GM18502 (cell line): ENCODE measurements around the gene NRIP1.

ENCODE experiments used
- ATAC-seq: cut with Tn5 transposase; IDR thresholded peaks from one replicate; pipeline ENCODE4 v1.9.1; 2021; ENCODE audit warnings: mild to moderate bottlenecking; ENCODE audit not compliant: unreplicated experiment, poor library complexity

NRIP1 gene

DNA sequence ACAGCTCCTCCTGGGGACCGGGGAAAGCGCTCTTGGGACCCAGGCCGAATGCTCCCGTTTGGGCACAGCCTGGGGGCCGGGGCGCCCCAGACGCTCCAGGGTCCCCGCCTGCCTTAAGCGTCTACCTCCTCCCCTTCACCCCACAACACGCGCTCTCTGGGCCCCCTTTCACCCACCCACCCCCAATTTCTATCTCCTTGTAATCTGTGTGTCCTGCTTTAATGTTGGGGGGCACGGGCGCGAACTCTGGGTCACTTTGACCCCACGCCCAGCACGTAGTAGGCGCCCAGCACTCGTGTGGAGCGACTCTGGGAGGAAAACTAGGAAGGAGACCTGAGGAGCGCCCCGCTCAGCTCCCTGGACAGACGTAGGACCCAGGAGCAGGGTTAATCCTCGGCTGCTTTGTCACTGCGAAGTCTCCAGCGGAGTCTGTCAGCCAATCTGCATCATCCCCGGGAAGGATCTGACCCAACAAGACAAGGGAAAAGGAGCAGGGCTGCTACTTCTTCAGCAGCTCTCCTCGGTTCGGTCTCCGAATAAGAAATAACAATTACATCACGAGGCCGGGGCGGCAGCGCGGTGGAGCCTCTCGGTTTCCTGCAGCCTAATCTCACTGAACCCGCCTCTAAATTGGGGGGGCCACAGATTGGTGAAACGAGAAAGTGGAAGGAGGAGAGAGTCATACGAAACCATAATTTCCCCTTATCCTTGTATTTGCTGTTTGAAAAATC is 757 bp upstream of the NRIP1 start:
- peak; percentile 30 for ATAC-seq

DNA sequence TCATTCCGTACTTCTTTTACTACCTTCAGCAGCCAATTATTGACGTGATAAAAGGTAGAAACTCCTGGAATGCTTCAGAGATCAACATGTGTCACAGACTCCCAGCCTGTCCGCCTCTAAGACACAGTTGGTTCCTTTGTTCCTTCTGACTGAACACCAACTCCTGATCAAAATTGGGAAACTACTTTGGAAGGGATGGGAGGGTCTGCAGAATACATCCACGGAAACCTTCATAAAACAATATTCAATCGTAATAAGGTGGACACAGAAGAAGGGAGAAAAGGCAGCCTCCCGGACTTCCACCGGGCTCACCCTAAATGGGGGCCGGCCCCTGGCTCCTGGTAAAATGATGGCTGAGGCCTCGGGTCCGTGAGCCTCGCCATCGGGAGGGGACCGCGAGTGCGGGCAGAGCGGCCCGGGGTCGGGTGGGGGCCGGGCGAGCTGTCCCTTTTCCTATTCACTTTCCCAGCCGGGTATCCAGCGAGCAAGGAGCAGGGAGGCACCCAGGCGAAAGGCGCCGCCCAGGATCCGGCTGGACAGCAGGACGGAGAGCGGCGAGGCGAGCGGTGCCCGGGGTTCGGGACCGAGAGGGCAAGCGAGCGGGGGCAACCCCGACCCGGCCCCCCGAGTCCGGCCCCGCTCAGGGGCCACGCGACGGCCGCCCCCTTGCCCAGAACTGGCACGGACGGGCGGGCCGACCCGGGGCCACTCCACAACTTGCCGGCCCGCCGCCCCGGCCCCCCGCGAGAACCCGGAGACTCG is 805 bp downstream of the NRIP1 start:
- peak; percentile 8 for ATAC-seq

DNA sequence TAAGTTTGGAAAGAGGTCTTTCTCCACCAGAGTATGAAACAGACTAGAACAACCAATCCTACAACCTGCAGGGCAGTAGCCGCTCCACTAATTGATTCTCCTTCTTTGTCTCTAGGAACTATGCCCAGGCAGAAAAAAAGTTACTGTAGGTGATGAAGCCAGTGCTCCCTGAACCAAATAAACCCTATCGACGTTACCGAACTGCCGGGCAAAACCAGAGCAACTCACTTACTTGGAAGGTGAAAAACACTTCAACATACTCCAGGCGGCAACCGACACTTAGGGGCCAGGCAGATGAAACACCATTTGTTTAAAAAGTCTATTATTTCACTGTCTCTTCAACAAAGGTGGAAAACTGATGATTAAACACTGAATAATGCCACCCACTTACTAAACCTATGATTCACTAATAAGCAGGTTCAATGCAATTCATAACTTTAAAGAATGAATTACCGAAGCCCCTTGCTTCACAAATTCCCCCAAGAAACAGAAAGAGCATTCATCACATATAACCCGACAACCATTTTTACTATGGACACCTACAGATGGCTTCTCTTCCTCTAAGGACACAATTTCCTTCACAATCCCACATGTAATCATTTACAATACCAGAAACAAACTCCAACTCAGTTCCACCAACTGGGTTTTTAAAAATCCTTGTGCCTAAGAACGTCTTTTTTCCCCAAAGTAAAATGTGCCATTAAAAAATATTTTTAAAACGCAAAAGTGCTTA is 1.6 kb downstream of the NRIP1 start:
- no peak for ATAC-seq

DNA sequence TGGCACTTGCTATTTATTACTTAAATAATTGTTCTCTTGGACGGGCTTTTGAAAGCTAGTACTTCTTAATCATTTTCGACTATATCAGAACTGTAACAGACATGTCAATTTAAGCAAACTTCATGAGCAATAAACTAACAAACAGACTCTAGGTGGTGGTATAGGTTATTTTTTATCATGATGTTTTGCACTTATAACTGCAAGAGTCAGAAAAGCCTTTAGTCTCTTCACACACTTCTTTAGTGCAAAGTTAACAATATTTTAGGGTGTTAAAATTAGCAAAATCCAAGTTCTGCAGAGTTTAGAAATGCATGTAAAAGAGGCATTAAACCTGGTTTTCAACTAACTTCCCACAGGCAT is 2.2 kb downstream of the NRIP1 start:
- ATAC-seq = no peak

DNA sequence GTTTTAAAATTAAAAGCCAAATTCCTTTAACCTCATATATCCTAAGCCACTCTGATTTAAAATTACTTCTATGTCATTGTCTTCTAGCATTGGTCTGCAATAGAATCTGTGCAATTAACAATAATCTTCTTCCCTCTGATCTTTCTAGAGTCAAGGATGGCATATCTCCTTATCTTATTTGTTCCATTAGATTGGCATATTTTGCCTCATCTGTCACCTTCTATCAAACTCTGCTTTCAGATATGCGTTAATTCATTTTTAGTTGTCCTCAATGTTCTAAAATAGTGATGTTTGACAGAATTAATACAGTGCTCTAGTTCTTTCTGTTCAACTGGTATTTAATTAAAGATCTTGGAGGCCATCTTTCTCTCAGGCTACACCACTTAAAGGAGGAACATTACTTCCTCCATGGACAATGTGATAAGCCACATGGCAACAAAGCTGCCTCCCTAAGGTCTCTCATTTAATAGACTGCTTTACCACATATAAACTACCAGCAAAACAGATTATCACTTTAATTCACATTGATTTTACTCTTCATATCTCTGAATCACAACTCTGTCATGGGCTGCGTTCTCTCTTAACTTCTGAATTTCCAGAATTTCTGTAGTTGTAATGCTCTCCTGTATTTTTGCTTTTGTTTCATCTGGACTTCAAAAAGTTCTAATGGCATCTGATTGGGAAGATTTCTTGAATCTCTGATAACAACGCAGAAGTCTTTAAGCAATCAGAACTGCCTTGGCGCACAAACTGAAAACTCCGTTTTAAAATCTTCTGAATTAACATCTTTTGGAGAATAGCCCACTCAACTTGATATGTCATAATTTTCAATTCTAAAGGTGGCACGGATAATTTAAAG is 2.8 kb downstream of the NRIP1 start:
- ATAC-seq = no peak

DNA sequence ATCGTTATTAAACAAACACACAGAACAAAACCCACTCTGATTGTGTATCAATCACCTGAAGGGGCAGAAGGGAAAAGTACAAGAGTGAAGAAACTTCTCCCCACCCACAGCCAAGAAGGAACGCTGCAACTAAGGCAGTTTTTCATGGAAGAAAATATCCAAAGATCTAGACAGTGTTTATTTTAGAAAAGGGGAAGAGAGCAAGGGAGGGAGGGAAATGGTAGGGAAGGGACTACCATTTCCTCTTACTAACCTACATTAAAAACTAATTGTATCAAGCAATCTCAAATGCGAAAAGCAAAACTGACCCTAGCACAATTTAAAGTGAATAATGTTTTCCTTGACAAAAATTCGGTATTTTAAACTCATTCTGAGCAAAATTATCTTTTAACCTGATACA is 3.5 kb downstream of the NRIP1 start:
- ATAC-seq = no peak

DNA sequence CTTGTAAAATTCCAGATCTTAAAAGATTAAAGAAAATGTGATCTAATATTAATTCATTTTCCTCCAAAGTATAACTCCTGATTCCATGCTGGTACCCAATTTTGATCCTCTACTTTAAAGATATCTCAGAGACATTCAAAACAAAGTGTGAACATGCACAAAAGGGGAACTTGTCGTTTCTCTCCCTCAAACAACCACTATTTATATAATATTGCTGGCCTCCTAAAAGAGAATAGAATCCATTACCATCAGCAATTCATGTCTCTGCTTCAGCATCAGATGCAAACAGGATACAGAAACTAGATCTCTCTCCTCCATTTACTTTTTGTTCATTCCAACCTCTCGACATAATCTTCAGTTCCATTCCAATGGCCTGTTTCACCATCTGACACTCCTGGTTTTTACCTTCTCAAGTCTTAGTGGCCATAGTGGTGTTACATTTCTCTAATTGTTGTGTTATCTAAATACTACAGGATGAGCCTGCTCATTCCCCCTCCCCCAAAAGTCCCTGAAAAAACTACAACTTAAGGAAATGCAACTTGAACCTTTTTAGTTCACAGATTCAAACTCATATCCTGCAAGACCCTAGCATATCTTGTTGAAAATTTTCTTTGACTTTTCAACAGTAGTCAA is 4.1 kb downstream of the NRIP1 start:
- no peak for ATAC-seq

DNA sequence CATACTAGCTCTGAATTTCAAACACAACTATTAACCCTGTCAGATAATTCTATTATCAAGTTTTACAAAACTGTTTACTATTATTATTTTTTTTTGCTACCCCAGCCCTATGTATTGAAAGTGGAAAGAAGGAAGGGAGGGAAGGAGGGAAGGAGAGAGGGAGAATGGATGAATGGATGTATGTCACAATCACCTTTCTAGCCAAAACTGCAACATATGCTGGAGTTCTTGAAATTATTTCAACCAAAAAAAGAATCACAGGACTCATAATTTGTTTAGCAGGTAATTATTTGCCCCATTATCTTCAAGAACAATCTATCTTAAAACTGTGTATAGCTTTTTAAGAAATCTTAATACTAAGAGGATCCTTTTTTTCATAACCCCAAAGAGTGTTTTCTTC is 5.4 kb downstream of the NRIP1 start:
- no peak for ATAC-seq

DNA sequence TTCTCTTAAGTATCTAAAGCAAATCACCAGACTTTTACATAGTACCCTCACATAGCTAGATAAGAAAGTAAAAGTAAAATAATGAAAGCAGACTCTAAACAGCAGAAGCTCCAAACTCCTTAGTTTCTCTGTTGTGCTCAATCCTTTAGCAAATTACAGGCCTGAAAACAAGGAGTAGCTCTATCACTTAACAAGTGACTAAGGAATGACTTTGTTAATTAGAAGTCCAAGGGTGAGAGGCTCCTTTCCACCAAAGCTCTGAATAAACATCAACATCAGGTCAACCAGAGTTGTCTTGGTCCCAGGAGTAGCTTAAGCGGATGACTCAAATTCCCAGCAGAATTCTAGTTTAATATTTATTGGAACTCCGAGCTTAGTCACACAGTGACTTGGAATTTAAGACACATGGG is 5.9 kb downstream of the NRIP1 start:
- ATAC-seq = no peak

DNA sequence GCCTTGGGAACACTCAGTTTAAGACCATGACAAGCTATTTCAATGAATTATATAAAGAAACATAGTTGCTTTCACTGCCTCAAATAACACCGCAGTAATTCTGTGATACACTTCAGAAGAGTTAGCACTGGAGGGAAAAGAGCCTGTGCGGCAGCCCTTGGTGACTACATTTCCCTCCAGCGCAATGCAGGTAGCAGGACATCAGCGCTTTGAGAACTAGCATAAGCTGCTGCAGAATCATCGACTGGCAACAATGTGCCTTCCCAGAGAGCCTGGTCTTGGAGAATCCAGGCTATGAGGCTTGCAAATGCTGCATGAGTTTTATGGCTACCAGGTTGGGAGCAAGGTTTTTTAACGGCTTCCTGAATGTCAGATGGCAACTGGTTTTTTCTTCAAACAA is 7.5 kb downstream of the NRIP1 start:
- no peak for ATAC-seq

DNA sequence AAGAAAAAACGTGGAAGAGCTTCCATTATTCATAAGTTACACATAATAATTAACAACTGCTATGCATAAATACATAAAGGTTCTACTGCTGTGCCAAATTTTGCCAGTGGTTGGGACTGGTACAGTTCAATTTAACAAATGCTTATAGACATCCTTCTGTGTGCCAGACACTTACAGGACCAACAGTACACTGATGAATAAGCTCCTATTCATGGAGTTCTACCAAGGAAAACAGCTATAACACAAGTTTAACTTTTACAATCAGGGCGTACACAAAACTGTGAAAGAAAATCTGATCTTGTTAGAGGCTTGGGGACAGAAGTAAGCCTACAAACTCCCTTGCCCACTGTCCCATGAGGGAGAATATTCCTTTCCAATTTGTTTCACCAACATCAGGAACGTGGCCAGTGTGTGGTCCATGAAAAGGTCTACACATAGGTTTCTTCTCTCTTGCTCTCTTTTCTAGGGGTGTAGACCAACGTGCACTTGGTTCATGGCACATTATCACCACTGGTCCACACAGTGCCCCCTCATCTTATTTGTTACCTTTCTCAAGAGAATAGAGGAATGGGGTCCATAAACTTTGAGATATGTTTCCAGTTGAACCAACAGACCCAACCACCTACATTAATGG is 10.1 kb downstream of the NRIP1 start:
- no peak for ATAC-seq

DNA sequence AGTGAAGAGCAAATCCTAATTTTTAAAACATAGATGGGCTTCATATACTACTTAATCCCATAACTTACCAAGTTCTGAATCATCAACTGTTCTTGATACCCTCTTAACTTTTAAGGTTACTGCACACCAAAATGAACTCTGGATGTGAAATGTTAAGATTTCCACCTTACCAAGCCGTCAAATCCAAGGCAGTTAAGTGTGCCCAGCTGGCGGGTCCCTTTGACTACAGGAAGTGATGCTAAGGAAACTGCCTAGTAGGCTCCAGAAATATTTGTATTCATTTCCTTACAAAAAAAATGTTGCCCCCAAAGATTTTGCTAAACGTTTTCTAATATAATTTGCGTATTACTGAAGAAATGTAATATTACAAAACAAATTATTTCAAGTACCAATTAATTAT is 10.7 kb downstream of the NRIP1 start:
- no peak for ATAC-seq

DNA sequence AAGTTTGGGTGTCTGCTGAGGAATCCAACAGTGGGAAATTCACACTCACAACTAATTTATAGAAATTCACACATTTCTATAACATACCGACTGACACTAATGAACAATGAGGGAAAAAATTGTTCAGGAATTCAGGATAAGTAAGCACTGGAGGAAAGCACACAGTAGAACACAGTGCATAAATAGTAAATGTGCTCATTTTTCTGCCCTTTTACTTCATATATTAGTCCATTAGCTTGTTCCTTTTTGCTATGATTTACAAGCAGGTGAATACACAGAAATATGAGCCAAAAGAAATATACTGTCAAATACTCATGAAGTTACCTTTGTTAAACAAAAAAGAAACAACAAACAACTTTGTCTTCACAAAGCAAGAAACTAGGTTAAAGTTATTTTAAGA is 11.3 kb downstream of the NRIP1 start:
- no peak for ATAC-seq

DNA sequence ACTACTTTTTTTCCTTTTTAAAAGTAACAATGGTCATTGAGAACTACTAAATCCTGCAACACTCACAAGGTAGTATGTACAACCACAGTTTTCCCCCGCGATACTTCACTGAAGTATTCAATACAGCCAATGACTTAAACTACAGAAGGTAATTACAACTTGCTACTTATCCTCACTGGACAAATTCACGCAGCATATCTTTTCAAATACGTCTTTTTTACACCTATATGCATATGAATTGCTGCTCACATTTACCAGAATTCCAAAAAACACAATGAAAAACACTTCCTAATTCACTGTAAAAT is 12.4 kb downstream of the NRIP1 start:
- ATAC-seq = peak; percentile 27

DNA sequence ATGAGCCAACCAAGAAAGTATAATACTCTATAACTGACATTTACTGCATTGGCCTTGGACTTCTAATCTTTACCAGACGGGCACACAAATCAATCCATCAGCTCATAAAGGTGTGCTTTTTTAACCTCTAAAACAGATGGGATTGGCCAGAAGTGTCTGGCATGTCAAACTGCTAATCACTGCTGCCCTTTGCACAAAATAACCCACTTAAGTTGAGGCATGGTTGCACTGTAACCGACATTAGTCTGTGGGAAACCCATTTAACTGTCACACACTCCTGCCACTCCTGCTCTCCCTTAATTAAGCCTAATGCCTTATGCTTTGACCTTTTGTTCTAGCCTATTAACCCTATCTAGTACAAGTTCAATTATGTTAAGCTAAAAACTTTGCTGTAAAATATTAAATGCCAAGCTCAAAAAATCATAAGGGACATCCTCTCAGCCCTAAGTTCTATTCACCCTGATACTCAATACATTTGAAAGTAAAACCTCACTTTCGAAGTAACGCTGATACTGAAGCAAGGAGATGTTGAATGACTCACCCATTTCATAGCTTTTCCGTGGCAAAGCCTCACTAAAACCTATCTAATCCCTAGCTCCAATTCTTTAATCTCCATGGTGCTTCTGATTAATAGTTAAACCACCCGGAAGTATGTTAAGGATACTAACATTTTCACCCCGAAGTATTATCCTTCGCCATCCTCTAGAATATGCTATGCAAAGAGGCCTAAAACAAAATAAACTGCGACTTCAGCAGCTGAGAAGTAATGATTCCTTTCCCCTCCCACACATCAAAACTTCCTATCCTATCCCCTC is 12.9 kb downstream of the NRIP1 start:
- ATAC-seq = peak; percentile 87

DNA sequence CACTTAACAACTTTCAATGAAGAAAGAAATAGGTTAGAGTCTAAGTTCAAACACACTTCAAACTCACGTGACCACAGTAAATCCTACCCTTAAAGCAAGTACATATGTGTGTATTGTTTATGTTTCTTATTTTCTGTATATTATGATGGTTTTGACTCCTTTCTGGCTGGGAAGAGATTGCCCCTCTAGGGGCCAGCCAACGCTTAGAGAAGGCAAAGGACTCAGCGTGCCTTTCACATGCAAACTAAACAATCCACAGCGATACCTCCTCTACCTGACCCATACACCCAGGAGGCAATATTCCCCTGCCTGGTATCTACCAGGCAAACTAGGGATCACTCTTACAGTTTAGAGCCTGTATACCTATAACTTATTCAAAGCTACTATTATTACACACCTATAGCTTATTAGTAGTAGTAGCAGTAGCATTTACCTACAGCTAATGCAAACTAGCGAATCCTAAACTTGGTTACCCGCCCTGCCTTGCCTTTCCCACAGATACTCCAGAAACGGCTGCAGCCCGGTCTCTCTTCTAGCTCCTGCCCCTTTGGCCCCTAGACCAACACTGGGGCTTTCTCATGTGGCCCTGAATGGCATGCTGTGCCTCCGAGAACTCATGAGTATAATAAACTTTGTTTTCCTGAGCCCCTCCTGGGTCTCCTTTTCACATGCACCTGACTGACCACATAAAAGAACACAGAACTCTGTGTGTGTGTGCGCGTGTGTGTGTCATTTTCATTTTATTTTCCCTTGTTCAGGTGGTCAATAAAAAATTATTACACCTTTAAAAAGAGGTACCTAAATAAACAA is 14.0 kb downstream of the NRIP1 start:
- ATAC-seq = no peak

DNA sequence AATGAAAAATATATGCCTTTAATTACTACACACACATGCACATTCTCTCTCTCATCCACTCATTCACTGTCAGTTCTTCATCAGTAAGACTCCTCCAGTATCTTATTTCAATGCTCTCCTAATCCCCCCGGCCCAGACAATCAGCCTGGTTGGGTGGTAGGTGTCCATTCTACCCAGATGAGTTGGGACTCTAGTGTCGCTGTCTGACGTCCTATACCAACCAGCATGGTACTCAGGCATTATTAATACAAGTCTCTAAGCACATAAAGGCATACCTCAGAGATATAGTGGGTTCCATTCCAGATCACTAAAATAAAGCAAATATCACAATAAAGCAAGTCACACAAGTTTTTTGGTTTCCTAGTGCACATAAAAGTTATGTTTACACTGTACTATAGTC is 19.8 kb downstream of the NRIP1 start:
- no peak for ATAC-seq

DNA sequence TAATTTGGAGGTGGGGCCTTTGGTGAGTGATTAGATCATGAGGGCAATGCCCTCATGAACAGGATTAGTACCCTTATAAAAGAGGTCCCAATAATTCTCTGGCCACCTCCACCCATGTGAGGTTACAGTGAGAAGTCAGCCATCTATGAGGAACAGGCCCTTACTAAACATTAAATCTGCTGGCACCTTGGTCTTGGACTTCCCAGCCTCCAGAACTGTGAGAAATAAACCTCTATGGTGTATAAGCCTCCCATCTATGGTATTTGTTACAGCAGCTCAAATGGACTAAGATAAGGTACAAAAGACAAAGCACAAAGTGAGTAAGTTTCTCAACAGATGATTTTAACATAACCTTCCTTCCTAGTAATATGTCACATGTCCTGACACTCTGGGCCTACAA is 22.3 kb downstream of the NRIP1 start:
- ATAC-seq = no peak
